Transverse colon (tissue), 4 donors: ENCODE data around the gene CMTM3.

Source experiments
- EP300 ChIP-seq: sonication (generic); formaldehyde crosslinking; IDR thresholded peaks from one replicate; pipeline ENCODE4 v1.6.1; 2017; ENCODE audit warnings: antibody characterized with exemption, low read depth
- POLR2A ChIP-seq: fragments of 450-650 bp; IDR thresholded peaks from one replicate; pipeline ENCODE4 v1.6.1; 2016; ENCODE audit warnings: antibody characterized with exemption, mild to moderate bottlenecking, moderate library complexity
- POLR2AphosphoS5 ChIP-seq, 3 donors: sonication (generic); formaldehyde crosslinking; IDR thresholded peaks; one replicate each; pipeline ENCODE4 v1.6.1; 2016; ENCODE audit warnings: antibody characterized with exemption in 3 of 3
- TF ChIP-seq, protein P1 (sequence below), 5 experiments: fragments of 200-600 bp in 3 of 5; fragments of 450-650 bp in 2 of 5; sonication (generic) in 3 of 5; IDR thresholded peaks; 1 replicate in 2 of 5; 2 replicates in 3 of 5; pipeline ENCODE4 v1.5.1; 2016 to 2017; ENCODE audit warnings: antibody characterized with exemption in 5 of 5, inconsistent platforms in 3 of 5, mild to moderate bottlenecking in 2 of 5, moderate library complexity in 1 of 5

DNA sequence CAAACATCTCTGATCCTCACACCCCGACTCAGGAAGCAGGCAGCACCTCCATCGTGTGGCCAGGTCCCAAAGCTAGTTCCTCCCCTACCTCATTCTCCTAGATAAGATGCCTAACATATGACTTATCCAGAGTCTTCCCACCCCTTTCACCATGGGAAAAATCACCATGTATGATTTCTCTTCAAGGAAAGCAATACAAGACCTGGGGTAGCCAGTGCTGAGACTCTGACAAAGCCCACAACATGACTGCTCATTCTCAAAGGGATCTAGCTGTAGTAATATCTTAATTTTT, 46.9 kb downstream of the CMTM3 start:
- TF ChIP-seq POLR2A (no peak), EP300 (no peak), POLR2AphosphoS5 (IDR thresholded peaks at IDR 0.05) (no peak)
- TF ChIP-seq, protein P1, sequence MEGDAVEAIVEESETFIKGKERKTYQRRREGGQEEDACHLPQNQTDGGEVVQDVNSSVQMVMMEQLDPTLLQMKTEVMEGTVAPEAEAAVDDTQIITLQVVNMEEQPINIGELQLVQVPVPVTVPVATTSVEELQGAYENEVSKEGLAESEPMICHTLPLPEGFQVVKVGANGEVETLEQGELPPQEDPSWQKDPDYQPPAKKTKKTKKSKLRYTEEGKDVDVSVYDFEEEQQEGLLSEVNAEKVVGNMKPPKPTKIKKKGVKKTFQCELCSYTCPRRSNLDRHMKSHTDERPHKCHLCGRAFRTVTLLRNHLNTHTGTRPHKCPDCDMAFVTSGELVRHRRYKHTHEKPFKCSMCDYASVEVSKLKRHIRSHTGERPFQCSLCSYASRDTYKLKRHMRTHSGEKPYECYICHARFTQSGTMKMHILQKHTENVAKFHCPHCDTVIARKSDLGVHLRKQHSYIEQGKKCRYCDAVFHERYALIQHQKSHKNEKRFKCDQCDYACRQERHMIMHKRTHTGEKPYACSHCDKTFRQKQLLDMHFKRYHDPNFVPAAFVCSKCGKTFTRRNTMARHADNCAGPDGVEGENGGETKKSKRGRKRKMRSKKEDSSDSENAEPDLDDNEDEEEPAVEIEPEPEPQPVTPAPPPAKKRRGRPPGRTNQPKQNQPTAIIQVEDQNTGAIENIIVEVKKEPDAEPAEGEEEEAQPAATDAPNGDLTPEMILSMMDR (IDR thresholded peaks at IDR 0.05), result no peak
